HEK293 (cell line): ENCODE measurements around the gene FBRSL1.

Source experiments
- CTCF ChIA-PET: fragments of 350-600 bp; formaldehyde crosslinking; extraction: SDS; loops from one replicate; lab custom pipeline; 2021; ENCODE audit warnings: antibody characterized with exemption; lab: Yijun Ruan, JAX
- POLR2A ChIA-PET: fragments of 300-600 bp; formaldehyde crosslinking; extraction: SDS; loops from one replicate; lab custom pipeline; 2020; ENCODE audit warnings: antibody characterized with exemption, inconsistent platforms; lab: Yijun Ruan, JAX
- H3K27ac ChIP-seq: fragments of 200-500 bp; sonication (Bioruptor generic); 2 replicates; pipeline ENCODE4 v1.5.1; 2014; ENCODE audit warnings: low read depth, low read length, control low read depth, inconsistent platforms; ENCODE audit errors: extremely low read depth
- H3K36me3 ChIP-seq, 2 experiments: fragments of 200-500 bp in 1 of 2; sonication (Bioruptor generic) in 1 of 2; 1 replicate in 1 of 2; 2 replicates in 1 of 2; pipeline ENCODE4 v1.5.1; 2014 to 2017; ENCODE audit warnings: inconsistent platforms in 2 of 2, low read length in 2 of 2; ENCODE audit not compliant: control insufficient read depth in 2 of 2, insufficient read depth in 1 of 2
- H3K4me1 ChIP-seq: fragments of 200-500 bp; sonication (Bioruptor generic); 2 replicates; pipeline ENCODE4 v1.5.1; 2014; ENCODE audit warnings: mild to moderate bottlenecking, low read length, inconsistent platforms; ENCODE audit not compliant: control insufficient read depth, insufficient read depth
- H3K4me3 ChIP-seq: 2 replicates; pipeline ENCODE4 v1.5.1; 2011; ENCODE audit warnings: low read depth, mild to moderate bottlenecking, control low read depth, low read length, moderate library complexity
- H3K9me3 ChIP-seq: fragments of 200-500 bp; sonication (Bioruptor generic); 2 replicates; pipeline ENCODE4 v1.5.1; 2014; ENCODE audit warnings: low read depth, low read length, inconsistent platforms; ENCODE audit not compliant: control insufficient read depth, insufficient read depth
- GLIS1 ChIP-seq: fragments of 450-650 bp; formaldehyde crosslinking; IDR thresholded peaks from 2 replicates; pipeline ENCODE4 v1.5.1; 2016; ENCODE audit warnings: missing biosample characterization, missing genetic modification characterization
- GLIS2 ChIP-seq: fragments of 450-650 bp; formaldehyde crosslinking; IDR thresholded peaks from 2 replicates; pipeline ENCODE4 v1.5.1; 2016; ENCODE audit warnings: missing biosample characterization, missing genetic modification characterization
- HIC1 ChIP-seq: fragments of 450-650 bp; formaldehyde crosslinking; IDR thresholded peaks from 2 replicates; pipeline ENCODE4 v1.5.1; 2016; ENCODE audit warnings: missing biosample characterization, missing genetic modification characterization
- KLF17 ChIP-seq: fragments of 450-650 bp; formaldehyde crosslinking; IDR thresholded peaks from 2 replicates; pipeline ENCODE4 v1.5.1; 2016; ENCODE audit warnings: missing biosample characterization, missing genetic modification characterization
- KLF8 ChIP-seq: fragments of 450-650 bp; formaldehyde crosslinking; IDR thresholded peaks from 2 replicates; pipeline ENCODE4 v1.5.1; 2016; ENCODE audit warnings: missing biosample characterization, missing genetic modification characterization
- PRDM6 ChIP-seq: fragments of 450-650 bp; formaldehyde crosslinking; IDR thresholded peaks from 2 replicates; pipeline ENCODE4 v1.5.1; 2017; ENCODE audit warnings: missing biosample characterization, missing genetic modification characterization
- ZNF175 ChIP-seq: fragments of 450-650 bp; formaldehyde crosslinking; IDR thresholded peaks from 2 replicates; pipeline ENCODE4 v1.5.1; 2016; ENCODE audit warnings: missing biosample characterization, missing genetic modification characterization
- ZNF416 ChIP-seq: fragments of 450-650 bp; formaldehyde crosslinking; IDR thresholded peaks from 2 replicates; pipeline ENCODE4 v1.5.1; 2016; ENCODE audit warnings: missing biosample characterization, missing genetic modification characterization
- ZNF426 ChIP-seq: fragments of 450-650 bp; formaldehyde crosslinking; IDR thresholded peaks from 2 replicates; pipeline ENCODE4 v1.5.1; 2017; ENCODE audit warnings: missing biosample characterization, missing genetic modification characterization, mild to moderate bottlenecking, inconsistent platforms, moderate library complexity
- ZNF664 ChIP-seq: fragments of 450-650 bp; formaldehyde crosslinking; IDR thresholded peaks from 2 replicates; pipeline ENCODE4 v1.5.1; 2016; ENCODE audit warnings: missing biosample characterization, missing genetic modification characterization

FBRSL1 gene

GRCh38 chr12:132507656-132508490, 17.9 kb downstream of the FBRSL1 start (continued):
- TF ChIP-seq KLF17 (no peak), GLIS1 (tag by site-specific recombination) (peak; percentile 99)

GRCh38 chr12:132508491-132508740, 18.5 kb downstream of the FBRSL1 start:
- peaks cover 18% of the 10 kb centered on the region for H3K4me1 ChIP-seq
- POLR2A ChIA-PET = no interaction called here
- TF ChIP-seq HIC1 (peak; percentile 45; the same call in 1 of the 2 replicates), ZNF664 (tag by site-specific recombination) (no peak), KLF8 (no peak)
- CTCF ChIA-PET = interaction anchor here (0.6 to 1.1 kb wide), 2 partner anchors 15 to 72 kb away, joined by 3 to 4 read pairs; no protein-coding TSS in a partner anchor
- H3K9me3 ChIP-seq = no peaks in the 10 kb centered on the region
- H3K27ac ChIP-seq = no peak overlapping the region
- peaks cover 0 to 19% of the 10 kb centered on the region in 2 experiments; a peak in 1 of 3 replicates for H3K36me3 ChIP-seq
- H3K4me3 ChIP-seq = no peak overlapping the region

GRCh38 chr12:132508860-132509732, 19.1 kb downstream of the FBRSL1 start:
- ChIA-PET POLR2A (no interaction called here), CTCF (interaction anchor here (1.1 kb wide), 1 partner anchor 14 kb away, joined by 3 read pairs; no protein-coding TSS in a partner anchor)
- Histone ChIP-seq H3K36me3 (peaks cover 0 to 19% of the 10 kb centered on the region in 2 experiments; a peak in 1 of 3 replicates), H3K9me3 (no peaks in the 10 kb centered on the region), H3K27ac (no peak overlapping the region), H3K4me1 (peaks cover 13% of the 10 kb centered on the region), H3K4me3 (no peak overlapping the region)
- TF ChIP-seq ZNF426 (tag by site-specific recombination) (no peak), GLIS2 (tag by site-specific recombination) (peak; percentile 34; the same call in 1 of the 2 replicates)

GRCh38 chr12:132510111-132510724, 20.3 kb downstream of the FBRSL1 start:
- Histone ChIP-seq H3K4me3 (no peak overlapping the region), H3K27ac (no peak overlapping the region), H3K4me1 (peaks cover 10% of the 10 kb centered on the region), H3K9me3 (no peaks in the 10 kb centered on the region), H3K36me3 (peaks cover 0 to 23% of the 10 kb centered on the region in 2 experiments; a peak in 1 of 3 replicates)
- TF ChIP-seq PRDM6 (tag by site-specific recombination) (no peak), ZNF416 (tag by site-specific recombination) (no peak), ZNF175 (tag by site-specific recombination) (no peak)
- ChIA-PET CTCF (no interaction called here), POLR2A (no interaction called here)
